MM.1S (cell line): ENCODE results near the gene CCDC195.

Source experiments
- DNase-seq: peaks from one replicate; pipeline ENCODE4 v3.0.0-alpha.2; 2015
- H2AFZ ChIP-seq: fragments of 300-600 bp; sonication (generic); 2 replicates; pipeline ENCODE4 v1.6.0; 2016; ENCODE audit warnings: antibody characterized with exemption, low read length
- H3F3A ChIP-seq: fragments of 300-600 bp; sonication (generic); 2 replicates; pipeline ENCODE4 v1.6.1; 2016; ENCODE audit warnings: mild to moderate bottlenecking, antibody characterized with exemption, low read length, moderate library complexity, mixed read lengths; ENCODE audit not compliant: insufficient read depth
- H3K27ac ChIP-seq: fragments of 300-600 bp; sonication (generic); 2 replicates; pipeline ENCODE4 v1.5.1; 2016; ENCODE audit warnings: mild to moderate bottlenecking, low read length
- H3K27me3 ChIP-seq: fragments of 300-600 bp; sonication (generic); replicated peaks from 2 replicates; pipeline ENCODE4 v1.6.0; 2016; ENCODE audit warnings: low read length; ENCODE audit not compliant: insufficient read depth
- H3K36me3 ChIP-seq: fragments of 300-600 bp; sonication (generic); replicated peaks from 2 replicates; pipeline ENCODE4 v1.6.1; 2016; ENCODE audit warnings: mild to moderate bottlenecking, low read length, mixed read lengths; ENCODE audit not compliant: insufficient read depth
- H3K4me1 ChIP-seq: fragments of 300-600 bp; sonication (generic); 2 replicates; pipeline ENCODE4 v1.6.1; 2016; ENCODE audit warnings: low read length, mixed read lengths
- H3K4me2 ChIP-seq: fragments of 300-600 bp; sonication (generic); 2 replicates; pipeline ENCODE4 v1.6.0; 2016; ENCODE audit warnings: low read depth, low read length
- H3K4me3 ChIP-seq: fragments of 300-600 bp; sonication (generic); 2 replicates; pipeline ENCODE4 v1.5.1; 2016; ENCODE audit warnings: low read length, mixed read lengths
- H3K79me2 ChIP-seq: fragments of 300-600 bp; sonication (generic); 2 replicates; pipeline ENCODE4 v1.6.1; 2016; ENCODE audit warnings: mixed run types, low read length, mixed read lengths
- H3K9ac ChIP-seq: fragments of 300-600 bp; sonication (generic); 2 replicates; pipeline ENCODE4 v1.6.1; 2016; ENCODE audit warnings: low read length, mixed read lengths
- H3K9me2 ChIP-seq: fragments of 300-600 bp; sonication (generic); replicated peaks from 2 replicates; pipeline ENCODE4 v1.6.1; 2016; ENCODE audit warnings: mild to moderate bottlenecking, low read length, mixed read lengths; ENCODE audit not compliant: insufficient read depth
- H3K9me3 ChIP-seq: fragments of 300-600 bp; sonication (generic); replicated peaks from 2 replicates; pipeline ENCODE4 v1.6.1; 2016; ENCODE audit warnings: mild to moderate bottlenecking, low read length, mixed read lengths; ENCODE audit not compliant: insufficient read depth
- H4K20me1 ChIP-seq: fragments of 300-600 bp; sonication (generic); 2 replicates; pipeline ENCODE4 v1.6.1; 2016; ENCODE audit warnings: mild to moderate bottlenecking, low read length, moderate library complexity, mixed read lengths; ENCODE audit not compliant: insufficient read depth
- EZH2 ChIP-seq: fragments of 300-600 bp; sonication (generic); optimal IDR thresholded peaks from 2 replicates; pipeline ENCODE3; 2017; ENCODE audit warnings: low read depth, mild to moderate bottlenecking, antibody characterized with exemption, low read length, mixed read lengths
- EZH2phosphoT487 ChIP-seq: fragments of 300-600 bp; sonication (generic); IDR thresholded peaks from 2 replicates; pipeline ENCODE4 v1.6.1; 2018; ENCODE audit warnings: antibody characterized with exemption, low read length
- TF ChIP-seq, protein P1 (sequence below): fragments of 300-600 bp; sonication (generic); IDR thresholded peaks from 2 replicates; pipeline ENCODE4 v1.5.1; 2016; ENCODE audit warnings: antibody characterized with exemption, low read length, mixed read lengths

CCDC195 gene

DNA sequence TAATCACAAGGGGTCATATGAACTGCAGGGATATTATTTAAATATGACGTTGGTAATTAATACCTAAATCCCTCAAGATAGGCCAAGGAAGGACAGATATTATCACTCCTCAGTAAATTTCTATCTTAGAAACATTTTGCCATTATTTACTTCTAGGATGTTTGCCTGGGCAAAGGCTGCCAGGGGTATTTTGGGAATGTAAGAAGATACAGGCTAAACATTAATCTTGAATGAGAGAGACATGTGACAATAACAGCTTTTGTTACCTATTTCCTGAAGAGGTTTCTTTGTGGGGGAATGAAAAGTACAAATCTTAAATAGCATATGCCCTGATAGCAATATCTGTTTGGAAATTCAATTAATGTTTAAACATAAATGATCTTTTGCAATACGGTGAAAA lies 756 bp upstream of the CCDC195 start:
- H3K79me2 ChIP-seq = no peaks in the 10 kb centered on the region
- H3K9me3 ChIP-seq = no peaks in the 10 kb centered on the region
- DNase-seq = no peak
- no peaks in the 10 kb centered on the region for H3F3A ChIP-seq
- H3K4me1 ChIP-seq = no peaks in the 10 kb centered on the region
- no peak overlapping the region for H3K27ac ChIP-seq
- H3K4me2 ChIP-seq = no peak overlapping the region
- no peaks in the 10 kb centered on the region for H3K27me3 ChIP-seq
- TF ChIP-seq EZH2 (no peak), EZH2phosphoT487 (no peak)
- TF ChIP-seq, protein P1, sequence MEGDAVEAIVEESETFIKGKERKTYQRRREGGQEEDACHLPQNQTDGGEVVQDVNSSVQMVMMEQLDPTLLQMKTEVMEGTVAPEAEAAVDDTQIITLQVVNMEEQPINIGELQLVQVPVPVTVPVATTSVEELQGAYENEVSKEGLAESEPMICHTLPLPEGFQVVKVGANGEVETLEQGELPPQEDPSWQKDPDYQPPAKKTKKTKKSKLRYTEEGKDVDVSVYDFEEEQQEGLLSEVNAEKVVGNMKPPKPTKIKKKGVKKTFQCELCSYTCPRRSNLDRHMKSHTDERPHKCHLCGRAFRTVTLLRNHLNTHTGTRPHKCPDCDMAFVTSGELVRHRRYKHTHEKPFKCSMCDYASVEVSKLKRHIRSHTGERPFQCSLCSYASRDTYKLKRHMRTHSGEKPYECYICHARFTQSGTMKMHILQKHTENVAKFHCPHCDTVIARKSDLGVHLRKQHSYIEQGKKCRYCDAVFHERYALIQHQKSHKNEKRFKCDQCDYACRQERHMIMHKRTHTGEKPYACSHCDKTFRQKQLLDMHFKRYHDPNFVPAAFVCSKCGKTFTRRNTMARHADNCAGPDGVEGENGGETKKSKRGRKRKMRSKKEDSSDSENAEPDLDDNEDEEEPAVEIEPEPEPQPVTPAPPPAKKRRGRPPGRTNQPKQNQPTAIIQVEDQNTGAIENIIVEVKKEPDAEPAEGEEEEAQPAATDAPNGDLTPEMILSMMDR = no peak
- no peaks in the 10 kb centered on the region for H3K9me2 ChIP-seq
- no peak overlapping the region for H3K4me3 ChIP-seq
- H4K20me1 ChIP-seq = no peaks in the 10 kb centered on the region
- no peak overlapping the region for H2AFZ ChIP-seq
- H3K9ac ChIP-seq = no peak overlapping the region
- H3K36me3 ChIP-seq = no peaks in the 10 kb centered on the region

DNA sequence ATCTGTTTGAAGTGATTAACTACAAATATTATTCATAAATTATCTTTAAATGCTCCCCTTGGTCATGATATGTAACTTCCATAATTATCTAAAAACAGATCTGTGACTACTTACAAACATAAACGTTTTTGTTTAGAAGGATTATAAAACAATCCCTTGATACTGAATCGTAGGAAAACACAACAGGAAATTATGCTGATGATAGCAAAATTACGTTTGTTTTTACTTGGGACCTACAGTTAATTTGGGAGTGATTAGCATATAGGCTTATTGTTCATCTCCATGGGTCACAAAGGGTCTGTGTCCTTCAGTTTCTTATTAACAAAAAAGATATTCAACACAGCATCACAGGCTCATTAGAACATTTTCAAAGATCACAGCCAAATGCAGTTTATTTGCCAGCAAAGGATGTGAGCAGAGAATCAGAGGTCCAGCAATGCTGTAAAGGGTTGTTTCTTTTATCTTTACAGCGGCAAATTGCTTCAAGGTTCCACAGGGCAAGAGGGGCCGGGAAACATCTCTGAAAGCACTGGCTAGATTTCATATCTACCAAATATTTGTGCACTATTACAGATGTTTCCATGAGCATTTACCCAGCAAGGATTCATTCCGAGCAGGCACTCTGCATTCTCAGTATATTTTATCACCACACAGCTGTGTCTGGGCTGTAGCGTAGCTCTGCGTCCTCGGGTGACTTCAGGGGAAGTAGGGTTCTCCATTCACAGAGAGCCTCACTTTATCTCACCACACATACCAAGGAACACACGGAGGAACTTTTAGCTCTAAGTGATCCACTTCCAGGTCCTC lies 4.1 kb downstream of the CCDC195 start:
- TF ChIP-seq EZH2 = no peak
- TF ChIP-seq EZH2phosphoT487 = no peak
- TF ChIP-seq, protein P1 = no peak
- H3K9me2 ChIP-seq = no peaks in the 10 kb centered on the region
- no peaks in the 10 kb centered on the region for H4K20me1 ChIP-seq
- H3K27me3 ChIP-seq = no peaks in the 10 kb centered on the region
- no peaks in the 10 kb centered on the region for H3K4me1 ChIP-seq
- no peak for DNase-seq
- no peak overlapping the region for H3K4me3 ChIP-seq
- H3K27ac ChIP-seq = no peak overlapping the region
- H3K79me2 ChIP-seq = no peaks in the 10 kb centered on the region
- no peaks in the 10 kb centered on the region for H3K36me3 ChIP-seq
- no peak overlapping the region for H3K9ac ChIP-seq
- no peak overlapping the region for H2AFZ ChIP-seq
- H3K4me2 ChIP-seq = no peak overlapping the region
- H3K9me3 ChIP-seq = no peaks in the 10 kb centered on the region
- no peaks in the 10 kb centered on the region for H3F3A ChIP-seq

DNA sequence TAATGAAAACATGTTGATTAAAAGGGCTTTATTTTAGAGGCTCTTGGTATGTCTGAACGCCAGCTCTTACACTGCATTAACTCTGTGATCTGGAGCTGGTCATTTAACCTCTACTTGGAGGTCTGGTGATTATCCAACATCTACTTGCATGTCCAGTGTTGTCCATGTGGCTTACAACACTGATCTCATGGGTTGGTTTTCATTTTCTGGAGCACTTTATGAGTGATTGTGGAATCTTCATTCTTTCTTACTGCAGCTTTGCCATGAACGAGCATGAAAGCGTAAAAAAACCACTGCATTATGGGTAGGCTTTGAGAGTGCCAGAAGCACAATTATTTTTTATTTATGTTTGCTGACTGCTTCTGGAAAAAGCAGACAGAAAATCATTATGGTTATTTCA lies 4.8 kb downstream of the CCDC195 start:
- TF ChIP-seq EZH2 = no peak
- Histone ChIP-seq H3K9me3 (no peaks in the 10 kb centered on the region), H2AFZ (no peak overlapping the region), H3K4me3 (no peak overlapping the region), H3K9me2 (no peaks in the 10 kb centered on the region), H3K27me3 (no peaks in the 10 kb centered on the region), H3K79me2 (no peaks in the 10 kb centered on the region), H3K4me1 (no peaks in the 10 kb centered on the region), H4K20me1 (no peaks in the 10 kb centered on the region), H3K4me2 (no peak overlapping the region), H3K36me3 (no peaks in the 10 kb centered on the region), H3K27ac (no peak overlapping the region), H3F3A (no peaks in the 10 kb centered on the region), H3K9ac (no peak overlapping the region)
- no peak for DNase-seq

DNA sequence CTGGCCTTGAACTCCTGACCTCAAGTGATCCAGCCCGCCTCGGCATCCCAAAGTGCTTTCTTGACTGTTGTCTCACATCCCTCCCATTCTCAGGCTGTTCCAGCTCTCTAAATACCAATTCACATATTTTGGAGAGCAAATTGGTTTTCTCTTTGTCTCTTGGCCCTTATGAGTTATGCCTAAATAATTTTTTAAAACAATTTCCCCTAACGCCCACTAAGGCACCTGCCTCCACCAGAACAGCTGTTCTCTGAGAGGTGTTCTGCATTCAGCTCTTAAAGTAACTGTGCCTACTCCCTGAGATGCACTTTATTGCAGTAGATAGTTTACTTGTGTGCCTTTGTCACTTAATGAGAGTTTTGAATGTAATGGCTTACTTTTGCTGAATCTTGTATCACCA lies 6.9 kb downstream of the CCDC195 start:
- no peaks in the 10 kb centered on the region for H3K9me3 ChIP-seq
- no peaks in the 10 kb centered on the region for H3K27me3 ChIP-seq
- TF ChIP-seq, protein P1 = no peak
- TF ChIP-seq EZH2phosphoT487 (no peak), EZH2 (no peak)
- H3K9ac ChIP-seq = no peak overlapping the region
- no peaks in the 10 kb centered on the region for H3K79me2 ChIP-seq
- no peaks in the 10 kb centered on the region for H3K4me1 ChIP-seq
- H3K9me2 ChIP-seq = no peaks in the 10 kb centered on the region
- no peaks in the 10 kb centered on the region for H3K36me3 ChIP-seq
- no peak for DNase-seq
- H3K4me2 ChIP-seq = no peak overlapping the region
- no peaks in the 10 kb centered on the region for H4K20me1 ChIP-seq
- no peak overlapping the region for H3K27ac ChIP-seq
- no peak overlapping the region for H2AFZ ChIP-seq
- no peaks in the 10 kb centered on the region for H3F3A ChIP-seq
- H3K4me3 ChIP-seq = no peak overlapping the region
